ENCODE results near the gene ZIC2.
"Not testable (repeated sequence)": the region's sequence is repeated elsewhere in the genome, so short reads cannot be mapped to it uniquely, and the experiment has no call there.

Gene ZIC2

GRCh38 chr13:99981735-99982035, at the start of gene ZIC2:
Gene ZIC2 (plus strand): TSS chr13:99981784. CDS start chr13:99982065, 281 bp downstream.
- no peak for DNase-seq

GRCh38 chr13:99932912-99933311, 48.7 kb upstream of the ZIC2 start:
- DNase-seq, result no peak

- DNase-seq, result no peak
Measured at GRCh38 chr13:99935772-99936171, 45.8 kb upstream of the ZIC2 start.

GRCh38 chr13:99938635-99939034, 42.9 kb upstream of the ZIC2 start:
- no peak for DNase-seq

- DNase-seq, result no peak
Measured at GRCh38 chr13:99941086-99941485, 40.5 kb upstream of the ZIC2 start.

- no peak for DNase-seq
Measured at GRCh38 chr13:99941911-99942310, 39.7 kb upstream of the ZIC2 start.

DNA sequence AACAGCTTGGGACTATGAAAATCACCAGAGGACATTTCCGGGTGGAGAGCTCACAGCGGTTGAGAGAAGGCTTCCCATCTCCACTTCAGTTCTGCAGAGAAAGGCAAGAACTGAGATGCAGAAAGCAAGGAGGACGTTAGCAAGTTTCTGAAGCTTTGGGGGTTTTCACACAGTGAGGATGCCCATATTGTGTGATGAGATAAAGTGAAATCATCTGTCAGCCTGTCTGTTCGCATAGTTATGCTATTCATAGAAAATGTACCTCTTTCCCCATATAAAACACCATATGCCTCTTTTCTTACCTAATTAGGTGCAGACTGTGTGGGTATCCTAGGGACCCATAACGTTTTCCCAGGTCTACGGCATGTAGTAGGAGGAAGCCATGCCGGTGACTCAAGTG, 37.5 kb upstream of the ZIC2 start:
- no peak for DNase-seq

DNA sequence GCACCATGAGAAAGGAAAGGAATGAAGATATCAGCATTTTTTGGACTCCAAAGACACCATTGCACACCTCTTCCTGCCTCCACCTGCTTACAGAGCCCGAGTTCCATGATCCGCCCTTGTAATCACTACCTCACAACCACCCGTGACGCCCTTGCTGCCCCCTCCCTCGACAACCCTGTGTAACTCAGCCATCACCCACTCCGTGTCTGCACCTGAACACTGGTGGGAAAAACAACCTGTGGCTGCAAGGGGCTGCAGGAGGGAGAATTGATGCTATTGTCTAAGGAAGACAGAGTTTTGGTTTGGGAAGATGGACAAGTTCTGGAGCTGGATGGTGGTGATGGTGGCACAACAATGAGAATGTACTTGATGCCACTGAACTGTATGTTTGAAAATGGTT, 37.0 kb upstream of the ZIC2 start:
- no peak for DNase-seq

- DNase-seq, result not testable (repeated sequence)
Measured at GRCh38 chr13:99945515-99945914, 36.1 kb upstream of the ZIC2 start.

GRCh38 chr13:99947666-99948065, 33.9 kb upstream of the ZIC2 start:
- no peak for DNase-seq

GRCh38 chr13:99948411-99948810, 33.2 kb upstream of the ZIC2 start:
- no peak for DNase-seq

DNA sequence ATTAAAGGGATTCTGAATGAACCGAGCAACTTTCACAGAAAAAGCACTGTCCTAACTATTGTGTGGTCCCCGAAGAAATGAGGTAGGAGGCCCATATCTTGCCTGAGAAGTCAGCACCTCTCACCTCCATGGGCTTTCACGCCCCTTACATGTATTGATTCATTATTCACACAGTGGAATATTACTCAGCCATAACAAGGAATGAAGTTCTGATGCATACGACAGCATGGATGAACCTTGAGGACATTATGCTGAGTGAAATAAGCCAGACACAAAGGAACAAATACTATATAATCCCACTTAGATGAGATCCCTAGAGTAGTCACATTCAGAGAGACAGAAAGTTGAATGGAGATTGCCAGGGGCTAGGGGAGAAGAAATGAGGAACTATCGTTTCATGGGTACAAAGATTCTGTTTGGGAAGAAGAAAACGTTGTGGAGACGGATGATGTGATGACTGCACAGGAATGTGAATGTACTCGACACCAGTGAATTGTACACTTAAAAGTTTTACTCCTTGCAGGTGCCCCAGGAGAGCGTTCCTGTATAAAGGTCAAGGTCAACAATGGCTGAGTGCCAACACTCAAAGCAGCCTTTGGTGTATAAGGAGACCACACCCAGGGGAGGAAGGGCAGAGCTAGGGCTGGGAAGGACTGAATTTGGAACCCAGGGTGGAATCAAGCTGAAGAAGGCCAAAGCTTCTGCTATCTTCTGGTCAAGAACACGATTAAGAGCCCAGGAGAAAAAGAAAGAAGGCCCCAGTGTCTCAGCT, 32.5 kb upstream of the ZIC2 start:
- DNase-seq, result no peak

- no peak for DNase-seq
Measured at GRCh38 chr13:99949679-99950413, 31.7 kb upstream of the ZIC2 start.

GRCh38 chr13:99951666-99952065, 29.9 kb upstream of the ZIC2 start:
- not testable (repeated sequence) for DNase-seq

DNA sequence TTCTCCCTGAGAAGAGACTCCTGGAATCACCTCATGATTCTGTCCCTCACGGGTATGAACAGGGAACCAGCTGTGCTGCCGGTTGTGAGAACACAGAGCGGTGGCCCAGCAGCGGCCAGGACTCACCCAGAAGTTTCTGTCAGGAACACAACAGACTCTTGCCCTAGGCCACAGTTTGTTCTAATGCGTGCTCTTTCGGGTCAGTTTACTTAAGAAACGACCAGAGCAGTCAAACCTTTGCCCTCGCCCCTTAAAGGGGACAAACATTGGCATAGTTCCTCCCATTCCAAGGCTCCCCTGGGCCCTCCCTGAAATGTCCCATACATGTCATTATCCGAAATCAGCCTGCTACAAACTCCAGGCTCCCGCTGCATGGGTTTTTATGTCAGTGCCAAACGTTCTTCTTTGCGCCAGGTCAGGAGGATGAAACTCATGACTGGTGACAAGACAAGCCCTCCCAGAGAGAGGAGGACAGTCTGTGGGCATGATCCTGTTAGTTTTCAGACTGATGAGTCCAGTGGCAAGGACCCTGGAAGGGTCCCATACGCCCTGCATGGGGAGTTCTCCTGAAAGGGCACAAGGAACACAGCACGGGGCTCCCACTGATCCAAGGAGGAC, 28.3 kb upstream of the ZIC2 start:
- DNase-seq, result no peak

GRCh38 chr13:99955107-99955746, 26.4 kb upstream of the ZIC2 start:
- no peak for DNase-seq

DNA sequence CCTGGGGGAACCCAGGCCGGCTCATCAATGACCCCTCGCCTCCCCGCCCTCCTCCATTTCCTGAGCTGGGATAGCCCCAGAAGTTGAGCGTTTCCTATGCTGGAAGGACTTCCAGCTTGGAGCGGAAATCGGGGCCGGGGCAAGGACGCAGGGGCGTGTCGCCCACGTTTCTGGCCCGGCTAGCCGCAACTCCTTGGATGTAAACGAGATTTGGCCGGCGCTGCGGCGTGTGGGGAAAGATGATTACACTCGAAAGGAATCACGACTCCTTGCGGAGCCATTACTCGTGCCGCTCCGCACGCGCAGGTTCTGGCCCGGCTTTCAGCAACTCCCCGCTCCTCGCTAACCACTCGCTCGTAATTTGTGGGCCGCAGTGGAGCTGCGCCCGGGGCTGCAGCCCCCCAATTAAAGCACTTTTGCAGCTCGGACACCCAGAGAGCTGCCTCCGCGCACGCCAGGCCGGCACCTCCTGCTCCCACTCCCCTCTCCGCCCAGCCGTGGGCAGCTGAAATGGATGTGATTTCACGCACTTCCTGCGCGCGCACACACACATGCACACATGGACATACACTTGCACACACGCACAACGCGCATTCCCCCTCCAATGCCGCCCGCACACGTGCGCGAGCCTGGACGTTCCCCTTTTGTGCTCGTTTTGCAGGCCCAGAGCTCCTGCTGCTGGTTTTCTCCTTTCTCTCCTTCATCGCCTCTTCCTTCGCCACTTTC, 25.7 kb upstream of the ZIC2 start:
- DNase-seq, result no peak

GRCh38 chr13:99956473-99957349, 24.9 kb upstream of the ZIC2 start:
- no peak for DNase-seq

- DNase-seq, result no peak
Measured at GRCh38 chr13:99958406-99959126, 23.0 kb upstream of the ZIC2 start.

DNA sequence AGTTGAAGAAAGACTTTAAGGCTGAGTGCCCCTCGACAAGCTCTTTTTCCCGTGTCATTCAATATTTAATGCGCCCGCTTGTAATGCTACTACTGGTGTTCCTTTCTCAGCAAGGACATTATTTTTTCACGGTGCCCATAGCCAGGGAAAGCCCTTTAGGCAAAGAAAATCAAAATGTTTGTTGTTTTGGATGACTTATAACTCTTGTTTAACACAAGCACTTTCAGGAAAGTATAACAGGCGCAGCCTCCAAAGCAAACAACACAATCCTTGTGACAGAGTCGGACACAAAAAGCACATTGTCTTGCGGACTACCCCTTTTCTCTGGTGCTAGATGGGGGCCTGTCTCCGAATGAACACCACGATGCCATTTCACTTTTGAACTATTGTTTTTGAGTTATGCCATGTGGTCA, 22.5 kb upstream of the ZIC2 start:
- no peak for DNase-seq

GRCh38 chr13:99959540-99960230, 21.9 kb upstream of the ZIC2 start:
- DNase-seq, result no peak

Data from activated T-cell treated with anti-CD3 and anti-CD28 coated beads for 4 hours (primary cell).